AG04450 (cell line): ENCODE data around the gene PADI3. TPM values are rescaled to one million over a fixed set of nuclear protein-coding genes. Genes with fewer than 3 reads are reported as not detected.

Source experiments
- CTCF ChIA-PET: fragments of 300-600, 350-600 bp; formaldehyde crosslinking; extraction: SDS; loops from one replicate; lab custom pipeline; 2022; ENCODE audit warnings: antibody characterized with exemption, inconsistent platforms; lab: Charles Lee
- POLR2A ChIA-PET: fragments of 350-600 bp; formaldehyde crosslinking; extraction: SDS; loops from one replicate; lab custom pipeline; 2021; ENCODE audit warnings: antibody characterized with exemption, inconsistent platforms; lab: Yijun Ruan, JAX
- DNase-seq: peaks from one replicate; pipeline ENCODE4 v3.0.0-alpha.2; 2011; ENCODE audit warnings: low read depth, low spot score
- H3K27ac ChIP-seq: one replicate; pipeline ENCODE4 v1.5.1; 2012; ENCODE audit warnings: low read depth, low read length, control low read depth
- H3K27me3 ChIP-seq: one replicate; pipeline ENCODE4 v1.6.0; 2012; ENCODE audit warnings: low read length; ENCODE audit not compliant: control insufficient read depth, insufficient read depth
- H3K4me3 ChIP-seq: 2 replicates; pipeline ENCODE4 v1.5.1; 2011; ENCODE audit warnings: mild to moderate bottlenecking, low read depth, low read length, control low read depth
- H3K9me3 ChIP-seq: 2 replicates; pipeline ENCODE4 v1.5.1; 2012; ENCODE audit warnings: low read length; ENCODE audit not compliant: control insufficient read depth, insufficient read depth
- polyA plus RNA-seq: library from polyadenylated mRNA; depleted of rRNA; stranded (reverse); fragments of >200 nt; gene quantifications from 2 replicates; pipeline ENCODE4 v1.2.3, GENCODE V29; 2011
- TF ChIP-seq, protein P1 (sequence below): IDR thresholded peaks from 2 replicates; pipeline ENCODE4 v1.5.1; 2011; ENCODE audit warnings: low read depth, low read length, control low read depth, inconsistent platforms

Gene PADI3
- polyA plus RNA-seq, 1 experiment: 0.05 TPM

DNA sequence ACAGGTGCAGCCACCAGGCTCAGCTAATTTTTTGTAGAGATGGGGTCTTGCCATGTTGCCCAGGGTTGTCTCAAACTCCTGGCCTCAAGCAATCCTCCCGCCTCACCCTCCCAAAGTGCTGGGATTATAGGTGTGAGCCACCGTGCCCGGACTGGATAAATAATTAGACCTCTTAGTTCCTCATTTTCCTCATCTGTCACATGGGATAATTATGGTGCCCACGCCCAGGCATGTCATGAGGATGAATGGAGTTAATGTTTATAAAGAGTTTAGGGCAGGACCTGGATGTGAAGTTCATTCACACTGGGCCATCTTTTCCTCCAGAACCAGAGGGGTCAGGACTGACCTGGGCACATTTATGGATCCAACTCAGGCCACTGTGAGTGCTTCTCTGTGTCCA, 23.7 kb downstream of the PADI3 start:
- H3K9me3 ChIP-seq: no peaks in the 10 kb centered on the region; the same call in 1 of the 2 replicates
- no peak for DNase-seq
- peaks cover 5% of the 10 kb centered on the region for H3K27me3 ChIP-seq
- POLR2A ChIA-PET: no interaction called here
- CTCF ChIA-PET: interaction anchor here (0.6 to 1.3 kb wide), 2 partner anchors 9 to 609 kb away, joined by 3 to 6 read pairs; no protein-coding TSS in a partner anchor
- TF ChIP-seq, protein P1, sequence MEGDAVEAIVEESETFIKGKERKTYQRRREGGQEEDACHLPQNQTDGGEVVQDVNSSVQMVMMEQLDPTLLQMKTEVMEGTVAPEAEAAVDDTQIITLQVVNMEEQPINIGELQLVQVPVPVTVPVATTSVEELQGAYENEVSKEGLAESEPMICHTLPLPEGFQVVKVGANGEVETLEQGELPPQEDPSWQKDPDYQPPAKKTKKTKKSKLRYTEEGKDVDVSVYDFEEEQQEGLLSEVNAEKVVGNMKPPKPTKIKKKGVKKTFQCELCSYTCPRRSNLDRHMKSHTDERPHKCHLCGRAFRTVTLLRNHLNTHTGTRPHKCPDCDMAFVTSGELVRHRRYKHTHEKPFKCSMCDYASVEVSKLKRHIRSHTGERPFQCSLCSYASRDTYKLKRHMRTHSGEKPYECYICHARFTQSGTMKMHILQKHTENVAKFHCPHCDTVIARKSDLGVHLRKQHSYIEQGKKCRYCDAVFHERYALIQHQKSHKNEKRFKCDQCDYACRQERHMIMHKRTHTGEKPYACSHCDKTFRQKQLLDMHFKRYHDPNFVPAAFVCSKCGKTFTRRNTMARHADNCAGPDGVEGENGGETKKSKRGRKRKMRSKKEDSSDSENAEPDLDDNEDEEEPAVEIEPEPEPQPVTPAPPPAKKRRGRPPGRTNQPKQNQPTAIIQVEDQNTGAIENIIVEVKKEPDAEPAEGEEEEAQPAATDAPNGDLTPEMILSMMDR: no peak
- H3K4me3 ChIP-seq: no peak overlapping the region
- no peak overlapping the region for H3K27ac ChIP-seq

DNA sequence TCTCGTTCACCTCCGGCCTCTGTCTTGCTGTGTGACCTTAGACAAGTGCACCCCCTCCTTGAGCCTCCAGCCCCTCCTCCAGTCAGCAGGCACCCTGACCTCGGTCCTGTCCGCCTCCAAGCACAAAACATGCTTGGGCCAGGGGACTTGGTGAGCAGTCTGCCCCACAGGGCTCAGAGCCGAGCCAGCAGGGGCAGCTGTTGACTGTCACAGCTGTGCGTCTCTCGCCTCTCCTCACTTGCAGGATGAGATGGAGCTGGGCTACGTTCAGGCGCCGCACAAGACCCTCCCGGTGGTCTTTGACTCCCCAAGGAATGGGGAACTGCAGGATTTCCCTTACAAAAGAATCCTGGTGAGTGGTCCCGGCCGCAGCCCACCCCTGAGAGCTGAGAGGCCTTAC, 24.2 kb downstream of the PADI3 start:
- CTCF ChIA-PET: interaction anchor here (0.6 to 1.3 kb wide), 3 partner anchors 10 to 36 kb away, joined by 3 to 6 read pairs (median 4); no protein-coding TSS in a partner anchor
- H3K27ac ChIP-seq: no peak overlapping the region
- TF ChIP-seq, protein P1: no peak
- no peaks in the 10 kb centered on the region; the same call in 1 of the 2 replicates for H3K9me3 ChIP-seq
- H3K4me3 ChIP-seq: no peak overlapping the region
- DNase-seq: no peak
- peaks cover 3% of the 10 kb centered on the region for H3K27me3 ChIP-seq
- POLR2A ChIA-PET: no interaction called here

DNA sequence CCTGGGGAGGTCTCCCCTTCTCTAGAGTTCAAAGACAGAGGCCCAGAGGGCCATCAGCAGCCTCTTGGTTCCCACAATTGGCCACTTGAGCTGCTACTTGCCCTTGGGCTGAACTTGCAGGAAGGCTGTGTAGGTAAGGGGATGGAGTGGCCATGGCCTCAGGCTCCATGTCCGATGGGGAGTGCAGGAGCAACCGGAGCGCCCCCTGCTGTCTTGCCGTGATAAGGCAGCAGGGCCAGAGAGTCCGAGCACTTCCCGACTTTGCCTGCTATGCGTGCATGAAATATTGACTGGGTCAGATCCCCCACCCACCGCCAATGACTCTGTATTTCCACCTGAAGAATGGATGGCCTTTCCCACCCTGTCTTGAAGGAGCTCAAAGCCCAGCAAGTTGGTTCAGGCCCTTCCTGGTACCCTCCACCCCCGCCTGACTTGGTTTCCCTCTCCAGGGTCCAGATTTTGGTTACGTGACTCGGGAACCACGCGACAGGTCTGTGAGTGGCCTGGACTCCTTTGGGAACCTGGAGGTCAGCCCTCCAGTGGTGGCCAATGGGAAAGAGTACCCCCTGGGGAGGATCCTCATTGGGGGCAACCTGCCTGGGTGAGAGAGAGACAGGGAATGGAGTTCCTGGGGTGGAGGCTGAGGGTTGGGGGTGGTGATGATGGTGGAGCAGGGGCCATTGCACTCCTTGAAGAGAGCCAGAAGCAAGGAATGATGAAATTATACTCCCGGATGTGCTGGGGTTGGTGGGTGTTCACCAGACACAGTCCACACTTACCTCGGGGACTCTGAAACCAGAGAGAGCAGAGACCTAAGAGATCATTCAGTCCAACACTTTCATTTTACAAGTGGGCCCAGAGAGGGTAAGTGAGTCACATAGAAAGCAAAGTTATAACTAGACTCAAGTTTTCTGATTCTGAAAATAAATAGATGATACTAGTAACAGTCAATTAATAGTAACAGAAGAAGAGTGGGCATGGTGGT, 25.6 kb downstream of the PADI3 start:
- TF ChIP-seq, protein P1: peak; percentile 68
- ChIA-PET POLR2A (no interaction called here), CTCF (interaction anchor here (0.6 to 2.6 kb wide), 21 partner anchors 10 to 322 kb away, joined by 3 to 17 read pairs (median 4); no protein-coding TSS in a partner anchor)
- no peak for DNase-seq
- Histone ChIP-seq H3K27ac (no peak overlapping the region), H3K9me3 (no peaks in the 10 kb centered on the region; the same call in 1 of the 2 replicates), H3K27me3 (peaks cover 5% of the 10 kb centered on the region), H3K4me3 (no peak overlapping the region)

DNA sequence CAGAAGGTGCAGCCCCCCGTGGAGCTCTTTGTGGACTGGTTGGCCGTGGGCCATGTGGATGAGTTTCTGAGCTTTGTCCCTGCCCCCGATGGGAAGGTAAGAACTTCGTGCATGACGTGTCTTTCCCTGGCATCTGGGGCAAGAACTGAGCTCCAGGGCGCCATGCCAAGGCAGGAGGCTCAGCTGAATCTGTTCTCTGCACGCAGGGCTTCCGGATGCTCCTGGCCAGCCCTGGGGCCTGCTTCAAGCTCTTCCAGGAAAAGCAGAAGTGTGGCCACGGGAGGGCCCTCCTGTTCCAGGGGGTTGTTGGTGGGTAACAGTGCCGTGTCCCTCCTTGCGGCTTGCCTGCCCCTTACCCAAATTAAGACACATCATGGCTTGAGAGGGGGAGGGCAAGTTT, 27.7 kb downstream of the PADI3 start:
- H3K27ac ChIP-seq: no peak overlapping the region
- no peaks in the 10 kb centered on the region; the same call in 1 of the 2 replicates for H3K9me3 ChIP-seq
- peaks cover 15% of the 10 kb centered on the region for H3K27me3 ChIP-seq
- ChIA-PET POLR2A (interaction anchor here (0.6 kb wide), 1 partner anchor 24 kb away, joined by 3 read pairs; no protein-coding TSS in a partner anchor), CTCF (interaction anchor here (1.5 to 1.7 kb wide), 2 partner anchors 11 to 42 kb away, joined by 3 to 4 read pairs; no protein-coding TSS in a partner anchor)
- TF ChIP-seq, protein P1: no peak
- DNase-seq: no peak
- H3K4me3 ChIP-seq: no peak overlapping the region
